Measurements from ENCODE around the gene ENOX2.

ENOX2 gene

GRCh38 chrX:130577431-130577830 is 325.6 kb downstream of the ENOX2 start:
- no peak overlapping the region for H3K4me3 ChIP-seq
- peaks cover 0 to 3% (median 0%) of the 10 kb centered on the region in 11 experiments; a peak in 3 of 22 replicates for H3K9me3 ChIP-seq (replicated peaks in 1 of 11)
- no peak overlapping the region for H3K4me2 ChIP-seq
- no peaks in the 10 kb centered on the region for H3K4me1 ChIP-seq
- H3K36me3 ChIP-seq: no peaks in the 10 kb centered on the region
- no peak for TF ChIP-seq Cebpa-rat (IDR thresholded peaks at IDR 0.05)
- no peak overlapping the region for H3K9ac ChIP-seq
- no peak overlapping the region for H3K27ac ChIP-seq
- H3K27me3 ChIP-seq: peaks cover 60 to 90% (median 87%) of the 10 kb centered on the region in 11 experiments
- no peaks in the 10 kb centered on the region; a peak in 2 of 22 replicates for H4K20me1 ChIP-seq

- H3K4me3 ChIP-seq: no peak overlapping the region
- H4K20me1 ChIP-seq: no peaks in the 10 kb centered on the region; a peak in 1 of 22 replicates
- no peak for TF ChIP-seq Cebpa-rat (IDR thresholded peaks at IDR 0.05)
- no peaks in the 10 kb centered on the region; a peak in 1 of 22 replicates for H3K9me3 ChIP-seq (replicated peaks in 1 of 11)
- H3K27me3 ChIP-seq: peaks cover 55 to 75% (median 72%) of the 10 kb centered on the region in 11 experiments
- H3K27ac ChIP-seq: no peak overlapping the region
- no peaks in the 10 kb centered on the region for H3K4me1 ChIP-seq
- no peak overlapping the region for H3K4me2 ChIP-seq
- H3K36me3 ChIP-seq: no peaks in the 10 kb centered on the region
- no peak overlapping the region for H3K9ac ChIP-seq
Observed at GRCh38 chrX:130575831-130576389, 327.1 kb downstream of the ENOX2 start.

Measured in BLaER1 treated with 17β-estradiol and CSF1 and Interleukin-3, amounts not matched to agents 10 nM and 100 nM (cell line).